Panc1 (cell line): ENCODE data around the gene BCO2. TPM values are rescaled to one million over a fixed set of nuclear protein-coding genes. Genes with fewer than 3 reads are reported as not detected.
A peak's percentile ranks its signal among the peaks of the same experiment; 100 is the strongest.

Experiments used
- ATAC-seq: fragments of 200-7000 bp; cut with Tn5 transposase; 2 replicates; pipeline ENCODE4 v1.9.1; 2020; ENCODE audit warnings: mild to moderate bottlenecking, moderate library complexity
- BruUV-seq: library from RNA; stranded (reverse); fragments of 400-500 nt; replicated peaks from 2 replicates; lab custom pipeline; 2021; lab: Mats Ljungman, UMichigan
- CTCF ChIA-PET: fragments of 300-600 bp; sonication (Branson Sonifier 250); formaldehyde crosslinking; loops from one replicate; lab custom pipeline; 2022; ENCODE audit warnings: antibody characterized with exemption; lab: Charles Lee
- POLR2A ChIA-PET: fragments of 300-600 bp; sonication (Branson Sonifier 250); formaldehyde crosslinking; loops from one replicate; lab custom pipeline; 2022; ENCODE audit warnings: antibody characterized with exemption; lab: Charles Lee
- DNase-seq: peaks from one replicate; pipeline ENCODE4 v3.0.0-alpha.2; 2010; ENCODE audit warnings: low read depth, low spot score
- H3K27ac ChIP-seq: 2 replicates; pipeline ENCODE4 v1.5.1; 2011; ENCODE audit warnings: mild to moderate bottlenecking, low read length, inconsistent platforms
- H3K27me3 ChIP-seq: fragments of 200-500 bp; sonication (Bioruptor generic); 2 replicates; pipeline ENCODE4 v1.6.0; 2014; ENCODE audit warnings: low read length, inconsistent platforms; ENCODE audit not compliant: control insufficient read depth, insufficient read depth
- H3K36me3 ChIP-seq: fragments of 200-500 bp; sonication (Bioruptor generic); 2 replicates; pipeline ENCODE4 v1.5.1; 2014; ENCODE audit warnings: inconsistent platforms, mild to moderate bottlenecking, low read length, moderate library complexity; ENCODE audit not compliant: control insufficient read depth, insufficient read depth
- H3K4me1 ChIP-seq: 2 replicates; pipeline ENCODE4 v1.5.1; 2011; ENCODE audit warnings: inconsistent platforms, mild to moderate bottlenecking, low read length, moderate library complexity; ENCODE audit not compliant: control insufficient read depth, insufficient read depth
- H3K4me3 ChIP-seq, 2 experiments: 2 replicates each; pipeline ENCODE4 v1.5.1; 2011 to 2012; ENCODE audit warnings: low read depth in 2 of 2, low read length in 2 of 2, mild to moderate bottlenecking in 2 of 2, inconsistent platforms in 1 of 2, moderate library complexity in 1 of 2
- H3K9me3 ChIP-seq: fragments of 200-500 bp; sonication (Bioruptor generic); 2 replicates; pipeline ENCODE4 v1.5.1; 2014; ENCODE audit warnings: low read depth, mild to moderate bottlenecking, inconsistent platforms, low read length, moderate library complexity; ENCODE audit not compliant: control insufficient read depth, insufficient read depth
- CTCF ChIP-seq: fragments of 450-650 bp; IDR thresholded peaks from 2 replicates; pipeline ENCODE4 v1.5.1; 2017; ENCODE audit warnings: mild to moderate bottlenecking
- POLR2AphosphoS5 ChIP-seq: IDR thresholded peaks from 2 replicates; pipeline ENCODE4 v1.6.1; 2012; ENCODE audit warnings: mild to moderate bottlenecking, low read depth, low read length, moderate library complexity
- REST ChIP-seq, 2 experiments: IDR thresholded peaks; 2 replicates each; pipeline ENCODE4 v1.6.1; 2011 to 2012; ENCODE audit warnings: low read depth in 2 of 2, control low read depth in 1 of 2, low read length in 1 of 2, mild to moderate bottlenecking in 1 of 2, moderate library complexity in 1 of 2; ENCODE audit not compliant: insufficient read depth in 1 of 2
- SIN3A ChIP-seq: IDR thresholded peaks from 2 replicates; pipeline ENCODE4 v1.6.1; 2012; ENCODE audit warnings: low read depth, mild to moderate bottlenecking, low read length, moderate library complexity, borderline replicate concordance; ENCODE audit not compliant: insufficient read depth
- TCF7L2 ChIP-seq: IDR thresholded peaks from 2 replicates; pipeline ENCODE4 v1.6.1; 2011; ENCODE audit warnings: mild to moderate bottlenecking, low read depth, low read length, inconsistent platforms
- in situ Hi-C: cut with HindIII; loops from 2 replicates; pipeline ENCODE4 v1.10.0; 2016; ENCODE audit warnings: low sequenced_read_pairs, low pct_unique_long_range_greater_than_20kb
- intact Hi-C: fragments of 100-400 bp; cut with micrococcal nuclease; formaldehyde crosslinking; loops from one replicate; pipeline ENCODE4 v1.10.0; 2022; ENCODE audit not compliant: unreplicated experiment
- total RNA-seq: library from RNA; stranded (reverse); gene quantifications from one replicate; pipeline ENCODE4 v1.2.1, GENCODE V29; 2021; ENCODE audit not compliant: unreplicated experiment

The BCO2 gene
- total RNA-seq, 1 experiment from 2014 or later: 2.5 TPM

- TF ChIP-seq SIN3A (no peak), TCF7L2 (no peak), POLR2AphosphoS5 (no peak), CTCF (no peak), REST (IDR thresholded peaks at IDR 0.05; ENCODE audit: insufficient read depth in 1 of 2, low read depth in 2 of 2, low read length in 1 of 2) (no peak)
- ATAC-seq (0 out of 2 replicates have a peak, but pooled peaks have one; percentile 10), DNase-seq (no peak)
- intact Hi-C loops (loop anchor here (5.0 kb wide), 1 partner anchor 46 kb away; no protein-coding TSS in a partner anchor), in situ Hi-C loops (no loop called here)
- no TSS peak for BruUV-seq
- H3K4me3 ChIP-seq: peak overlapping the region; percentile 49 to 77
- H3K27me3 ChIP-seq: no peaks in the 10 kb centered on the region
- H3K27ac ChIP-seq: peak overlapping the region; percentile 79
- H3K4me1 ChIP-seq: peaks cover 48% of the 10 kb centered on the region
- H3K36me3 ChIP-seq: no peaks in the 10 kb centered on the region
- ChIA-PET POLR2A (no interaction called here), CTCF (interaction anchor here (0.5 to 1.0 kb wide), 2 partner anchors 50 to 56 kb away, joined by 3 read pairs; no protein-coding TSS in a partner anchor)
- H3K9me3 ChIP-seq: no peaks in the 10 kb centered on the region
Measured at GRCh38 chr11:112162761-112163546, 12.4 kb upstream of the BCO2 start.

- in situ Hi-C loops: no loop called here
- Histone ChIP-seq H3K9me3 (no peaks in the 10 kb centered on the region), H3K4me3 (peak within 1 kb of the TSS; percentile 49 to 77), H3K27me3 (no peaks in the 10 kb centered on the region), H3K27ac (peak within 1 kb of the TSS; percentile 79), H3K4me1 (peaks cover 41% of the 10 kb centered on the region), H3K36me3 (no peaks in the 10 kb centered on the region)
- peak; percentile 78 for DNase-seq
- intact Hi-C loops: loop anchor here (5.0 kb wide), 1 partner anchor 47 kb away; no protein-coding TSS in a partner anchor
- ChIA-PET CTCF (no interaction called here), POLR2A (interaction anchor here (0.5 kb wide), 1 partner anchor 237 kb away, joined by 3 read pairs; no protein-coding TSS in a partner anchor)
- no TSS peak for BruUV-seq
- TF ChIP-seq POLR2AphosphoS5 (peak; percentile 69), SIN3A (no peak), TCF7L2 (no peak)
- peak; percentile 96 for ATAC-seq
Measured at GRCh38 chr11:112163875-112164685, 11.2 kb upstream of the BCO2 start, which contains the start of gene IL18. IL18 (minus strand) TSS chr11:112164094; CDS start chr11:112155053, 9,041 bp downstream.
